ENCODE measurements around the gene IL4I1. TPM values are rescaled to one million over a fixed set of nuclear protein-coding genes. Genes with fewer than 3 reads are reported as not detected.

The IL4I1 gene
- total RNA-seq, 1 experiment from 2014 or later: 0.61 TPM

DNA sequence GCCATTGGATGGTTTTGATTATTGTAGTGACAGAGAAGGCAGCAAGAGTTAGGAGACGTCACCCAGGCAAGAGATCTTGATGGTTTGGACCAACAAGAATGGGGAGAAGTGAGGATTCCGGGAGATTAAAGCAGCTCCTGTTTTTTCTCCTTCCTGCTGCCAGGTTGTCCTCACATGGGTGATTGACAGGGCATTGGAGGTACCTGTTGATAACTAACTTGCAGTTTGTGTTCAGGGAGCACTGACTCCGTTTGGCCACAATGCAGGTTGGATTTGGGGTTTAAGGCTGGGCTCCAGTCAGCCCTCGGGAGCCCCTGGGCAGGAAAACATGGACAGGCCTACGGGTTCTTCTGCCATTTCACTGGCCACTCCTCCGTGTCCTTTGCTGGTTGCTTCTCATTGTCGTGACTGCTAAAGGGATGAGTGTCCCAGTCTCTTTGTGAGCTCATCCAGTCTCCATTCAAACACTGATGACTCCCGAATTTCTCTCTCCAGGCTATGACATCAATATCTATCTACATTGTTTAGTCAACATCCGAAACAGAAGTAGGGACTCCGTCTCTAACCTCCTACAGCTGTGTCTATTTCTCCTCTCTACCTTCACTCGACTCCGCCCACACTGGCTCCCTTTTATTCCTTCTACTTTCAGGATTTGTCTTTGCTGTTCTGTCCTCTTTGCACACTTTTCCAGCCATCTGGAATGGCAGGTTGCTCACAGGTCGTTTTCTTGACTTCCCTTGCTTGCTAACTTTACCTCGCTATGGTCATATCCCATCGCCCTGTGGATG lies 47.1 kb downstream of the IL4I1 start:
- Histone ChIP-seq H2BK5ac (ENCODE audit: insufficient read length, low read length) (no peak overlapping the region), H2BK20ac (ENCODE audit: low read depth, low read length, poor library complexity, severe bottlenecking) (no peak overlapping the region), H3K27ac (ENCODE audit: insufficient read length, low read depth, low read length) (no peak overlapping the region), H2BK12ac (ENCODE audit: insufficient read length, low read depth, low read length) (no peak overlapping the region), H2BK120ac (ENCODE audit: low read depth, low read length, poor library complexity, severe bottlenecking) (no peak overlapping the region), H3K56ac (ENCODE audit: insufficient read length, low read depth, low read length) (no peak overlapping the region), H3K23ac (ENCODE audit: insufficient read length, low read depth, low read length) (no peak overlapping the region), H3K18ac (ENCODE audit: insufficient read length, low read depth, low read length) (no peak overlapping the region), H4K8ac (replicated peaks; ENCODE audit: insufficient read length, low read depth, low read length) (no peak overlapping the region), H3K4me2 (ENCODE audit: insufficient read depth, insufficient read length, low read length) (peak overlapping the region; percentile 65), H3K27me3 (ENCODE audit: insufficient read depth, low read length) (no peaks in the 10 kb centered on the region), H3T11ph (ENCODE audit: low read length) (no peak overlapping the region), H4K20me1 (ENCODE audit: control insufficient read depth, insufficient read depth, insufficient read length) (peaks cover 3% of the 10 kb centered on the region), H3K79me1 (ENCODE audit: insufficient read depth, low read depth, low read length, poor library complexity, severe bottlenecking) (peaks cover 11% of the 10 kb centered on the region), H2AK5ac (ENCODE audit: insufficient read length, low read length) (no peak overlapping the region), H4K91ac (ENCODE audit: insufficient read length, low read depth, low read length) (no peak overlapping the region), H3K9me3 (ENCODE audit: control insufficient read depth, low read depth, low read length) (no peaks in the 10 kb centered on the region), H4K5ac (ENCODE audit: insufficient read length, low read depth, low read length) (no peak overlapping the region), H3K4ac (ENCODE audit: low read depth, low read length) (no peak overlapping the region), H2BK15ac (ENCODE audit: low read depth, low read length) (no peak overlapping the region), H3K23me2 (ENCODE audit: insufficient read length, low read depth, low read length, poor library complexity, severe bottlenecking) (peaks cover 10% of the 10 kb centered on the region), H3K9ac (ENCODE audit: extremely low read depth, insufficient read length, low read length) (peak overlapping the region; percentile 66), H2AFZ (ENCODE audit: low read length) (no peak overlapping the region), H3K4me1 (ENCODE audit: insufficient read depth, low read length) (no peaks in the 10 kb centered on the region; the same call in 1 of the 2 replicates), H3K14ac (ENCODE audit: insufficient read depth, low read length) (no peak overlapping the region), H3K79me2 (ENCODE audit: insufficient read depth, low read length) (peaks cover 9% of the 10 kb centered on the region; the same call in 1 of the 2 replicates)
- Mint-ChIP-seq H3K36me3 (ENCODE audit: insufficient read depth in 1 of 3, low read depth in 3 of 3) (peaks cover 25 to 36% (median 26%) of the 10 kb centered on the region in 3 experiments), H3K27me3 (ENCODE audit: low read depth) (no peaks in the 10 kb centered on the region; the same call in 1 of the 2 replicates), H3K4me3 (peak overlapping the region; percentile 81 to 90), H3K27ac (no peak overlapping the region), H3K9me3 (peaks cover 0 to 4% of the 10 kb centered on the region in 2 experiments; a peak in 2 of 5 replicates), H3K4me1 (peaks cover 22 to 27% of the 10 kb centered on the region in 2 experiments)
- no CpG with 5 or more reads among the region's 15 CpGs for WGBS (ENCODE audit: extremely low coverage, insufficient read length, low lambda C conversion rate)
- TF ChIP-seq, protein P1, sequence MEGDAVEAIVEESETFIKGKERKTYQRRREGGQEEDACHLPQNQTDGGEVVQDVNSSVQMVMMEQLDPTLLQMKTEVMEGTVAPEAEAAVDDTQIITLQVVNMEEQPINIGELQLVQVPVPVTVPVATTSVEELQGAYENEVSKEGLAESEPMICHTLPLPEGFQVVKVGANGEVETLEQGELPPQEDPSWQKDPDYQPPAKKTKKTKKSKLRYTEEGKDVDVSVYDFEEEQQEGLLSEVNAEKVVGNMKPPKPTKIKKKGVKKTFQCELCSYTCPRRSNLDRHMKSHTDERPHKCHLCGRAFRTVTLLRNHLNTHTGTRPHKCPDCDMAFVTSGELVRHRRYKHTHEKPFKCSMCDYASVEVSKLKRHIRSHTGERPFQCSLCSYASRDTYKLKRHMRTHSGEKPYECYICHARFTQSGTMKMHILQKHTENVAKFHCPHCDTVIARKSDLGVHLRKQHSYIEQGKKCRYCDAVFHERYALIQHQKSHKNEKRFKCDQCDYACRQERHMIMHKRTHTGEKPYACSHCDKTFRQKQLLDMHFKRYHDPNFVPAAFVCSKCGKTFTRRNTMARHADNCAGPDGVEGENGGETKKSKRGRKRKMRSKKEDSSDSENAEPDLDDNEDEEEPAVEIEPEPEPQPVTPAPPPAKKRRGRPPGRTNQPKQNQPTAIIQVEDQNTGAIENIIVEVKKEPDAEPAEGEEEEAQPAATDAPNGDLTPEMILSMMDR (conservative IDR thresholded peaks at IDR 0.05): no peak
- no peak for DNase-seq

Measured in H9 (cell line).